ENCODE results near the gene SNAP29. TPM values are rescaled to one million over a fixed set of nuclear protein-coding genes. Genes with fewer than 3 reads are reported as not detected.
"Not testable (repeated sequence)": the region's sequence is repeated elsewhere in the genome, so short reads cannot be mapped to it uniquely, and the experiment has no call there.

The SNAP29 gene
- total RNA-seq, 1 experiment from 2014 or later = 17.8 TPM

DNA sequence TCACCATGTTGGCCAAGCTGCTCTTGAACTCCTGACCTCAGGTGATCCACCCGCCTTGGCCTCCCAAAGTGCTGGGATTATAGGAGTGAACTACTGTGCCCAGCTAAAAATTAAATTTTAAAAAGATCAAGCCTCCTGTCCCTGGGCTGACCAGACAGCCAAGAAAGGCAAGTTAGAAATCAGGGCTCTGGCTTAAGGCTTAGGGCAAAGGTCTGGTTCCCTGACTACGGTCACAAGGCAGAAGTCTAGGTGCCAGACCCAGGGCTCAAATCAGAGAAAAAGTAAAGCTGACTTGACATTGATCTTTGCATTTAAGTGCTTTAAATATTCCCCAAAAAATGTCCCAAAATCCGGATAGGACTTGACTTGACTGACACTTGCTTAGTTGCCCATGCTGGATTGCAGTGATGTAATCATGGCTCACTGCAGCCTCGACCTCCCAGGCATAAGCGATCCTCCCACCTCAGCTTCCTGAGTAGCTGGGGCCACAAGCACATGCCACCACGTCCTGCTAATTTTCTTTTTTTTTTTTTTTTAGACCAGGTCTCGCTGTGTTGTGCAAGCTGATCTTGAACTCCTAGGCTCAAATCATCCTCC, 41.1 kb downstream of the SNAP29 start:
- Histone ChIP-seq H3K27me3 (ENCODE audit: insufficient read depth, low read depth) (no peaks in the 10 kb centered on the region), H3K4me3 (no peak overlapping the region), H3F3A (ENCODE audit: insufficient read depth, low read depth) (peaks cover 10% of the 10 kb centered on the region; the same call in 1 of the 2 replicates), H3K27ac (no peak overlapping the region), H4K20me1 (ENCODE audit: insufficient read depth) (no peaks in the 10 kb centered on the region), H3K36me3 (ENCODE audit: low read depth) (no peaks in the 10 kb centered on the region), H2AFZ (no peak overlapping the region), H3K9me3 (ENCODE audit: insufficient read depth, low read depth) (no peaks in the 10 kb centered on the region), H3K79me2 (ENCODE audit: low read depth) (no peaks in the 10 kb centered on the region), H3K4me2 (no peak overlapping the region), H3K9me2 (ENCODE audit: insufficient read depth) (no peaks in the 10 kb centered on the region), H3K4me1 (replicated peaks; ENCODE audit: insufficient read depth) (peaks cover 10% of the 10 kb centered on the region)
- ChIA-PET POLR2A (ENCODE audit: unreplicated experiment) (interaction anchor here (0.6 kb wide), 1 partner anchor 56 kb away, joined by 13 read pairs; no protein-coding TSS in a partner anchor), CTCF (no interaction called here)
- DNase-seq = no peak
- no peak for TF ChIP-seq EZH2 (IDR thresholded peaks at IDR 0.05; ENCODE audit: low read depth)
- TF ChIP-seq, protein P1, sequence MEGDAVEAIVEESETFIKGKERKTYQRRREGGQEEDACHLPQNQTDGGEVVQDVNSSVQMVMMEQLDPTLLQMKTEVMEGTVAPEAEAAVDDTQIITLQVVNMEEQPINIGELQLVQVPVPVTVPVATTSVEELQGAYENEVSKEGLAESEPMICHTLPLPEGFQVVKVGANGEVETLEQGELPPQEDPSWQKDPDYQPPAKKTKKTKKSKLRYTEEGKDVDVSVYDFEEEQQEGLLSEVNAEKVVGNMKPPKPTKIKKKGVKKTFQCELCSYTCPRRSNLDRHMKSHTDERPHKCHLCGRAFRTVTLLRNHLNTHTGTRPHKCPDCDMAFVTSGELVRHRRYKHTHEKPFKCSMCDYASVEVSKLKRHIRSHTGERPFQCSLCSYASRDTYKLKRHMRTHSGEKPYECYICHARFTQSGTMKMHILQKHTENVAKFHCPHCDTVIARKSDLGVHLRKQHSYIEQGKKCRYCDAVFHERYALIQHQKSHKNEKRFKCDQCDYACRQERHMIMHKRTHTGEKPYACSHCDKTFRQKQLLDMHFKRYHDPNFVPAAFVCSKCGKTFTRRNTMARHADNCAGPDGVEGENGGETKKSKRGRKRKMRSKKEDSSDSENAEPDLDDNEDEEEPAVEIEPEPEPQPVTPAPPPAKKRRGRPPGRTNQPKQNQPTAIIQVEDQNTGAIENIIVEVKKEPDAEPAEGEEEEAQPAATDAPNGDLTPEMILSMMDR (conservative IDR thresholded peaks at IDR 0.05) = no peak
- intact Hi-C loops (cut with micrococcal nuclease; ENCODE audit: unreplicated experiment) = no loop called here
- no TSS peak for BruUV-seq (replicated peaks)

DNA sequence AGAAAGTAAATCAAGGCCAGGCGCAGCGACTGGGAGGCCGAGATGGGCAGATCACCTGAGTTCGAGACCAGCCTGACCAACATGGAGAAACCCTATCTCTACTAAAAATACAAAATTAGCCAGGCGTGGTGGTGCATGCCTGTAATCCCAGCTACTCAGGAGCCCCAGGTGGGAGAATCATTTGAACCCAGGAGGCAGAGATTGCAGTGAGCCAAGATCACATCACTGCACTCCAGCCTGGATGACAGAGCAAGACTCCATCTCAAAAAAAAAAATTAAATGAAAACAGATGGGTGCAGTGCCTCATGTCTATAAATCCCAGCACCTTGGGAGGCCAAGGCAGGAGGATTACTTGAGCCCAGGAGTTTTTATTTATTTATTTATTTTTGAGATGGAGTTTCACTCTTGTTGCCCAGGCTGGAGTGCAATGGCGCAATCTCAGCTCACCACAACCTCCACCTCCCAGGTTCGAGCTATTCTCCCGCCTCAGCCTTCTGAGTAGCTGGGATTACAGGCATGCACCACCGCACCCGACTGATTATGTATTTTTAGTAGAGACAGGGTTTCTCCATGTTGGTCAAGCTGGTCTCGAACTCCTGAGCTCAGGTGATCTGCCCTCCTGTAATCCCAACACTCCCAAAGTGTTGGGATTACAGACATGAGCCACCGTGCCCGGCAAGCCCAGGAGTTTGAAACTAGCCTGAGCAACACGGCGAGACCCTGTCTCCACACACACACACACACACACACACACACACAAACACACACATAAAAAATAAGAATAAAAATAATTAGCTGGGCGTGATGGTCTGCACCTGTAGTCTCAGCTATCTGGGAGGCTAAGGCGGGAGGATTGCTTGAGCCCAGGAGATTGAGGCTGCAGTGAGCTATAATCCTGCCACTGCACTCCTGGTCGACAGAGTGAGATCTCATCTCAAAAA, 42.6 kb downstream of the SNAP29 start:
- H3K27ac ChIP-seq; BruUV-seq (replicated peaks); H4K20me1 ChIP-seq (ENCODE audit: insufficient read depth); intact Hi-C loops (cut with micrococcal nuclease; ENCODE audit: unreplicated experiment); CTCF ChIA-PET; H3K27me3 ChIP-seq (ENCODE audit: insufficient read depth, low read depth); H3K9me3 ChIP-seq (ENCODE audit: insufficient read depth, low read depth); H3K4me3 ChIP-seq; H2AFZ ChIP-seq; H3K4me2 ChIP-seq; DNase-seq; H3K79me2 ChIP-seq (ENCODE audit: low read depth); H3K9me2 ChIP-seq (ENCODE audit: insufficient read depth); H3K36me3 ChIP-seq (ENCODE audit: low read depth): not testable (repeated sequence)
- POLR2A ChIA-PET (ENCODE audit: unreplicated experiment) = interaction anchor here (0.6 kb wide), 1 partner anchor 18 kb away, joined by 22 read pairs; no protein-coding TSS in a partner anchor
- H3F3A ChIP-seq (ENCODE audit: insufficient read depth, low read depth) = peaks cover 14% of the 10 kb centered on the region; the same call in 1 of the 2 replicates
- peaks cover 23% of the 10 kb centered on the region for H3K4me1 ChIP-seq (replicated peaks; ENCODE audit: insufficient read depth)

GRCh38 chr22:20903093-20903492, 44.3 kb downstream of the SNAP29 start:
- Histone ChIP-seq H3K36me3 (ENCODE audit: low read depth) (no peaks in the 10 kb centered on the region), H4K20me1 (ENCODE audit: insufficient read depth) (no peaks in the 10 kb centered on the region), H3K79me2 (ENCODE audit: low read depth) (no peaks in the 10 kb centered on the region), H3K4me3 (no peak overlapping the region), H2AFZ (no peak overlapping the region), H3K27me3 (ENCODE audit: insufficient read depth, low read depth) (no peaks in the 10 kb centered on the region), H3K9me3 (ENCODE audit: insufficient read depth, low read depth) (no peaks in the 10 kb centered on the region), H3K27ac (no peak overlapping the region), H3K9me2 (ENCODE audit: insufficient read depth) (no peaks in the 10 kb centered on the region), H3K4me1 (replicated peaks; ENCODE audit: insufficient read depth) (peaks cover 23% of the 10 kb centered on the region), H3F3A (ENCODE audit: insufficient read depth, low read depth) (peaks cover 14% of the 10 kb centered on the region; the same call in 1 of the 2 replicates), H3K4me2 (no peak overlapping the region)
- intact Hi-C loops (cut with micrococcal nuclease; ENCODE audit: unreplicated experiment) = no loop called here
- no peak for TF ChIP-seq EZH2 (IDR thresholded peaks at IDR 0.05; ENCODE audit: low read depth)
- TF ChIP-seq, protein P1 (conservative IDR thresholded peaks at IDR 0.05) = no peak
- CTCF ChIA-PET = no interaction called here
- no peak for DNase-seq
- no TSS peak for BruUV-seq (replicated peaks)
- POLR2A ChIA-PET (ENCODE audit: unreplicated experiment) = no interaction called here

Measured in PC-9 (cell line).